ENCODE measurements around the gene PACS2. TPM values are rescaled to one million over a fixed set of nuclear protein-coding genes. Genes with fewer than 3 reads are reported as not detected.

PACS2 gene
- total and polyA plus RNA-seq, 2 of the 4 experiments (the other 2 are of a cell fraction): 15.6 to 32.2 TPM

DNA sequence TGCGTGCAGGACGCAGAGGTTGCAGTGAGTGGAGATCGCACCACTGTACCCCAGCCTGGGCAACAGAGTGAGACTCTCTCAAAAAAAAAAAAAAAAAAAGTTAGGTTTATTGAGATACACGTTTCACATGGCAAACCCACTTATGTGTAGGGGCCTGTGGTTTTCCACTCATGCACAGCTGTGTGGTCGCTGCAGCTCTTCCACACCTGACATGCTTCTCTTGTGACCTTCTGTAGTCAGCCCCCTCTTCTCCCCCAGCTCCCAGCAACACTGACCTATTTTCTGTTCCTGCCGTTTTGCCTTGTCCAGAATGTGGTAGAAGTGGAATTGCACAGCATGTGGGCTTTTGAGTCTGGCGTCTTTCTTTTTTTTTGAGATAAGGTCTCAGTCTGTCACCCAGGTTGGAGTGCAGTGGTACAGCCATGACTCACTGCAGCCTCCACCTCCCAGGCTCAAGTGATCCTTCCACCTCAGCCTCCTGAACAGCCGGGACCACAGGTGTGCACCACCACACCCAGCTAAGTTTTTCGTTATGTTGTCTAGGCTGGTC lies 113.5 kb downstream of the PACS2 start:
- intact Hi-C loops (cut with micrococcal nuclease) (no loop called here), in situ Hi-C loops (cut with MboI; ENCODE audit: low sequenced_read_pairs) (no loop called here), dilution Hi-C loops (cut with HindIII; ENCODE audit: low sequenced_read_pairs, unreplicated experiment) (no loop called here)
- H2BK20ac ChIP-seq (ENCODE audit: low read depth, low read length): no peak overlapping the region
- H4K20me1 ChIP-seq (ENCODE audit: insufficient read depth, low read length): peaks cover 81% of the 10 kb centered on the region
- no peak overlapping the region for H3K23ac ChIP-seq (ENCODE audit: low read depth, low read length)
- H3K9me1 ChIP-seq (ENCODE audit: insufficient read depth, low read length): peaks cover 6% of the 10 kb centered on the region
- H3K56ac ChIP-seq (ENCODE audit: extremely low read depth, insufficient read depth, low read length): no peak overlapping the region
- H3K14ac ChIP-seq (replicated peaks; ENCODE audit: low read depth, low read length): no peak overlapping the region
- H2BK15ac ChIP-seq (ENCODE audit: low read depth, low read length): no peak overlapping the region
- H4K8ac ChIP-seq (ENCODE audit: low read depth in 2 of 2, low read length in 2 of 2): no peak overlapping the region
- H3K9ac ChIP-seq (ENCODE audit: low read depth, low read length): no peak overlapping the region
- WGBS, 2 experiments (ENCODE audit: extremely low coverage in 2 of 2, insufficient read length in 1 of 2): no CpG with 5 or more reads among the region's 9 CpGs
- no peak overlapping the region for H3K4me2 ChIP-seq (ENCODE audit: low read depth, low read length)
- BruUV-seq (replicated peaks): no TSS peak
- H3K4ac ChIP-seq (ENCODE audit: low read depth, low read length): no peak overlapping the region
- CTCF ChIA-PET: no interaction called here
- no peak overlapping the region for H2BK5ac ChIP-seq (ENCODE audit: low read depth, low read length, poor library complexity, severe bottlenecking)
- H3K79me1 ChIP-seq (ENCODE audit: low read depth in 1 of 2, low read length in 2 of 2): peaks cover 17 to 60% of the 10 kb centered on the region in 2 experiments
- no peak overlapping the region for H3K18ac ChIP-seq (ENCODE audit: low read depth, low read length)
- H2BK120ac ChIP-seq (ENCODE audit: low read depth, low read length): no peak overlapping the region
- H2AK9ac ChIP-seq (replicated peaks; ENCODE audit: low read depth, low read length, poor library complexity): no peak overlapping the region
- no peak overlapping the region for H2AFZ ChIP-seq (replicated peaks; ENCODE audit: low read length, poor library complexity)
- H4K91ac ChIP-seq (ENCODE audit: insufficient read depth, low read depth, low read length): no peak overlapping the region
- H3K4me3 ChIP-seq (ENCODE audit: insufficient read depth, low read depth, low read length): no peak overlapping the region
- POLR2A ChIA-PET (ENCODE audit: unreplicated experiment): no interaction called here
- ATAC-seq (ENCODE audit: low read depth) (no peak), DNase-seq (no peak)
- no peak overlapping the region for H3K27ac ChIP-seq (ENCODE audit: insufficient read depth, low read length)
- peaks cover 14% of the 10 kb centered on the region for H3K36me3 ChIP-seq (ENCODE audit: control insufficient read depth, insufficient read depth, low read length)
- TF ChIP-seq MAFK (IDR thresholded peaks at IDR 0.05; ENCODE audit: low read depth, low read length) (no peak), SMC3 (IDR thresholded peaks at IDR 0.05; ENCODE audit: low read depth, low read length) (no peak)
- TF ChIP-seq, protein P1, sequence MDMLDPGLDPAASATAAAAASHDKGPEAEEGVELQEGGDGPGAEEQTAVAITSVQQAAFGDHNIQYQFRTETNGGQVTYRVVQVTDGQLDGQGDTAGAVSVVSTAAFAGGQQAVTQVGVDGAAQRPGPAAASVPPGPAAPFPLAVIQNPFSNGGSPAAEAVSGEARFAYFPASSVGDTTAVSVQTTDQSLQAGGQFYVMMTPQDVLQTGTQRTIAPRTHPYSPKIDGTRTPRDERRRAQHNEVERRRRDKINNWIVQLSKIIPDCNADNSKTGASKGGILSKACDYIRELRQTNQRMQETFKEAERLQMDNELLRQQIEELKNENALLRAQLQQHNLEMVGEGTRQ (IDR thresholded peaks at IDR 0.05; ENCODE audit: low read depth, low read length): no peak
- no peaks in the 10 kb centered on the region for H3K27me3 ChIP-seq (ENCODE audit: control insufficient read depth, insufficient read depth, low read length)
- no peak overlapping the region for H4K5ac ChIP-seq (ENCODE audit: low read depth, low read length)
- no peaks in the 10 kb centered on the region for H3K9me3 ChIP-seq (ENCODE audit: control insufficient read depth, insufficient read depth, low read length)
- H2AK5ac ChIP-seq (ENCODE audit: low read depth, low read length): no peak overlapping the region
- H3K4me1 ChIP-seq (ENCODE audit: control insufficient read depth, insufficient read depth, low read length): no peaks in the 10 kb centered on the region; the same call in 1 of the 2 replicates

All from IMR-90 (cell line).